ENCODE data around the gene PLK2.
A peak's percentile ranks its signal among the peaks of the same experiment; 100 is the strongest.

The PLK2 gene

GRCh38 chr5:58460002-58460731 is at the start of gene PLK2:
TSS of gene PLK2 (minus strand) at chr5:58460086. CDS start at chr5:58459959, 127 bp downstream.
- DNase-seq: peak; percentile 91 to 93

- DNase-seq: no peak
Measured at GRCh38 chr5:58507715-58508114, 47.8 kb upstream of the PLK2 start.

GRCh38 chr5:58505971-58506640 is 46.2 kb upstream of the PLK2 start:
- DNase-seq: no peak

- DNase-seq: no peak
Measured at GRCh38 chr5:58505502-58505901, 45.6 kb upstream of the PLK2 start.

GRCh38 chr5:58504766-58505165 is 44.9 kb upstream of the PLK2 start:
- no peak for DNase-seq

GRCh38 chr5:58503390-58504046 is 43.6 kb upstream of the PLK2 start:
- DNase-seq: no peak

- no peak for DNase-seq
Measured at GRCh38 chr5:58501778-58502417, 42.0 kb upstream of the PLK2 start.

GRCh38 chr5:58499941-58500340 is 40.1 kb upstream of the PLK2 start:
- no peak for DNase-seq

- no peak for DNase-seq
Measured at GRCh38 chr5:58499231-58499630, 39.3 kb upstream of the PLK2 start.

GRCh38 chr5:58498340-58498942 is 38.6 kb upstream of the PLK2 start:
- no peak for DNase-seq

- no peak for DNase-seq
Measured at GRCh38 chr5:58497921-58498320, 38.0 kb upstream of the PLK2 start.

GRCh38 chr5:58497386-58497785 is 37.5 kb upstream of the PLK2 start:
- no peak for DNase-seq

GRCh38 chr5:58496488-58496887 is 36.6 kb upstream of the PLK2 start:
- no peak for DNase-seq

- no peak for DNase-seq
Measured at GRCh38 chr5:58493141-58493540, 33.3 kb upstream of the PLK2 start.

GRCh38 chr5:58491216-58491892 is 31.5 kb upstream of the PLK2 start, which contains the start of gene GAPT:
TSS of gene GAPT (plus strand) at chr5:58491435. CDS start at chr5:58494537, 3,102 bp downstream.
- peak in 1 of 2 donors; percentile 4 for DNase-seq

- DNase-seq: no peak
Measured at GRCh38 chr5:58490402-58491050, 30.6 kb upstream of the PLK2 start.

- no peak for DNase-seq
Measured at GRCh38 chr5:58486290-58486689, 26.4 kb upstream of the PLK2 start.

- no peak for DNase-seq
Measured at GRCh38 chr5:58484505-58484904, 24.6 kb upstream of the PLK2 start.

GRCh38 chr5:58482536-58482935 is 22.6 kb upstream of the PLK2 start:
- no peak for DNase-seq

GRCh38 chr5:58481828-58482227 is 21.9 kb upstream of the PLK2 start:
- DNase-seq: no peak

- DNase-seq: no peak
Measured at GRCh38 chr5:58481066-58481676, 21.3 kb upstream of the PLK2 start.
